Lower leg skin (tissue), 3 donors: ENCODE data around the gene DEPDC1B.

Experiments
- POLR2A ChIP-seq, 2 donors: fragments of 450-650 bp; IDR thresholded peaks; one replicate each; pipeline ENCODE4 v1.6.1; 2016 to 2017; ENCODE audit warnings: antibody characterized with exemption in 2 of 2, mild to moderate bottlenecking in 1 of 2, moderate library complexity in 1 of 2
- TF ChIP-seq, protein P1 (sequence below), 3 donors: fragments of 450-650 bp; IDR thresholded peaks; one replicate each; pipeline ENCODE4 v1.5.1; 2016; ENCODE audit warnings: antibody characterized with exemption in 3 of 3, mild to moderate bottlenecking in 3 of 3, moderate library complexity in 2 of 3

DNA sequence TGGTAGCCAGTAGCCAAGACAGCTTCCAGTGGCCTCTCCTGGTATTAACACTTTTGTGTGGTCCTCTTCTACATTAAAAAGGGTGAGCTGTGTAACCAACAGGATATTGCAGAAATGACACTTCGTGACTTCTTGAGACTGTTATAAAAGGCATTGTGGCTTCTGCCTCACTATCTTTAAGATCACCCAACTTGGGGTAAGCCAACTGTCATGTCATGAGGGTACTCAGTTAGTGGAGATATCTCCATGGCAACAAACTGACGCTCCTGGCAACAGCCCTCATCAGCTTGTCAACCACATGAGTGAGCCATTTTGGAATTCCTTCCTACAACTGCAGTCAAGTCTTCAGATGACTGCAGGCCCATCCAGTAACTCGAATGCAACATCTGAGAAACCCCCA lies 121.7 kb downstream of the DEPDC1B start:
- TF ChIP-seq, protein P1, sequence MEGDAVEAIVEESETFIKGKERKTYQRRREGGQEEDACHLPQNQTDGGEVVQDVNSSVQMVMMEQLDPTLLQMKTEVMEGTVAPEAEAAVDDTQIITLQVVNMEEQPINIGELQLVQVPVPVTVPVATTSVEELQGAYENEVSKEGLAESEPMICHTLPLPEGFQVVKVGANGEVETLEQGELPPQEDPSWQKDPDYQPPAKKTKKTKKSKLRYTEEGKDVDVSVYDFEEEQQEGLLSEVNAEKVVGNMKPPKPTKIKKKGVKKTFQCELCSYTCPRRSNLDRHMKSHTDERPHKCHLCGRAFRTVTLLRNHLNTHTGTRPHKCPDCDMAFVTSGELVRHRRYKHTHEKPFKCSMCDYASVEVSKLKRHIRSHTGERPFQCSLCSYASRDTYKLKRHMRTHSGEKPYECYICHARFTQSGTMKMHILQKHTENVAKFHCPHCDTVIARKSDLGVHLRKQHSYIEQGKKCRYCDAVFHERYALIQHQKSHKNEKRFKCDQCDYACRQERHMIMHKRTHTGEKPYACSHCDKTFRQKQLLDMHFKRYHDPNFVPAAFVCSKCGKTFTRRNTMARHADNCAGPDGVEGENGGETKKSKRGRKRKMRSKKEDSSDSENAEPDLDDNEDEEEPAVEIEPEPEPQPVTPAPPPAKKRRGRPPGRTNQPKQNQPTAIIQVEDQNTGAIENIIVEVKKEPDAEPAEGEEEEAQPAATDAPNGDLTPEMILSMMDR (IDR thresholded peaks at IDR 0.05) = no peak
- no peak for TF ChIP-seq POLR2A (IDR thresholded peaks at IDR 0.05)
